ENCODE data around the gene SOX2.

SOX2 gene

DNA sequence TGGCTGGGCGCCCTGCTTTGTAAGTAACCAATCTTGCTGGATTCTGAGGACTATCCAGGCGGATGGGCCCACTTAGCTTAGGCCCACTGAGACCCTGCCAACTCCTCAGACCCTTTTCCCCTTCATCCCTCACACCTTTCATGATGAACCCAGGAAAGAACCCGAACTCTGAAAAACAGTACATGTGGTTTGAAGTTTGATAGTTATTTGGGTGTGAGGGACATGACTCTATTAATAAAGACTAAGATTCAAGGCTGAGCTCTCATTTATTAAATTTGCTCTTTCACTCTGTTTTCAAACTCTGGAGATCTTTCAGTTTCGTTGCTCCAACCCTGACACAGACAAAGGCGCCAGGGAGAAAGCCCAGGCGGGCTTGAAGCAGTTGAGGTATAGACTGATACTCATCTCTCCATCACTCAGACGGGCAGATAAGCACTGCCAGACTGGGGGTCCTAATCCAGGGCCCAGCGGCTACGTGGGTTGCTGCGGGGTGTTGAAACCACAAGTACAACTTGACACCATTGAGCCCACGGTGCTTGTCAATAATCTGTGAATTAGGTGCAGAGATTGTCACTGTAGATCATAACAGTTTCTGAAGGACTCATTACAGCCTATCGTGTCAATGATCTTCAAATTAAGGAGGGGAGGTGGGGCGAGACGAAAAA lies 7.2 kb upstream of the SOX2 start:
- DNase-seq (ENCODE audit: low read depth in 2 of 3, low spot score in 1 of 3): no peak

DNA sequence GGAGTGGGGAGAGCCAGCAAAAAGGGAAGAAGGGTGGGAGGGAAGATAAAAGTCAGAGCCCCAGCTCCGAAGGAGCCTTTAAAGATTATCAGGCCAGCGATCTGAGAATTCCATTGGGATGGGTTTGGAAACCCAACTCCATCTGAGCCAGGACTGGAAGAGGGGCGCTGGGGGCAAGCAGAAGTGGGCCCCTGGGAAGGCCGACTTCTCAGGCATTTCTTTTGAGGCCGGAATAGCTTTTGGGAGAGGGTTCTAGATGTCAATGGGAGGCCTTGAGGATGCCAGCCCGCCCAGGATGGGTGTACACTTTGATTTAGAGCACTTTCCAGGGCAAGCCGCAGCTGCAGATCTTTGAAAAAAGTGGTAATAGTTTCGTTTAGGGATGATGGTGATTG lies 6.6 kb upstream of the SOX2 start:
- no peak for DNase-seq (ENCODE audit: low read depth in 2 of 3, low spot score in 1 of 3)

DNA sequence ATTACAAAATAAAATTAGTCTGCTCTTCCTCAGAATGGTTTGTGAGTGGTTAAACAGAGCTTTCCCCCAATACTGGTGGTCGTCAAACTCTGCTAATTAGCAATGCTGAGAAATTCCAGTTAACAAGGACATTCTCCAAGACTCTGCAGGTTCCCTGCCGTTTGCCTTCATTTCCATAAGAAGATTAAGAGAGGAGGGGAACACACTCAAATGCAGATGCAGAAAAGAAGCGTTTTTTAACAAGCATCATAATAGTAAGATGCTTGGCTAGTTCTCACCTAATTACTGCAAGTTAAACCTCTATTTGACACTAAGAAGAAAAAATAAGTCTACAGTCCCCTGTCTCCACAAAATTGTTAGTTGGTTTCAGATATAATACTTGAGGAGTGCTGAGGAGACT lies 3.7 kb upstream of the SOX2 start:
- DNase-seq (ENCODE audit: low read depth in 2 of 3, low spot score in 1 of 3): no peak

DNA sequence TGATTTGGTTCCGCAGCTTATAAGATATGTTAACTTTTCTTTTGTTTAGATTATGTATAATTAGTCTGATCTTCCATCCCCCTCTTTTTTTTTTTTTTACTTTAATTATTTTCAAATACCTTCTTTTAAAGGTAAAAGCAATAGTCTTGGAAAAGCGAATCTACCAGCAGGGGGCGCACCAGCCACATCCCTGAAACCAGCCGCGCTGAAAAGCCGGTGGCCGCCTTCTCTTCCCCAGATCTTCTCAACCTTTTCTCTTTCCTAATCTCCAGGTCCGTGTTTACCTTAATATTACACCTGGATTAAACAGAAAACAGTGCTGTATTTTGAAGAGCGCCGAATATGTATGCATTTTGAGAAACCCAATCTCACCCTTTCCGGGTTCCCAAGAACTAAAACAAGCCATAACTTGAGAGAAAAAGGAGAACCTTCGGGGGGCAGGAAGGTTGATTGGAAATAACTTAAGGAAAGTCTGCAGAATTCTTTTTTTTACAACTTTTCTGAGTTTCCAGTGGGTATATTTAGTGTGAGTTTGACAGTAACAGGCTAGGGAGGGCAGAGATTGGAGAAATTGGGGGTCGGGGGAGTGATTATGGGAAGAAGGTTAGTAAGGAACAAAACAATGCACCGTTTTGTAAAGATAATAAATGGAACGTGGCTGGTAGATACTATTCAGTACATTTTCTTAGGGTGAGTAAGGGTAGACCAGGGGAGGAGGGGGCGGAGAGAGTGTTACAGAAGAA lies 2.0 kb upstream of the SOX2 start:
- peak; percentile 39 to 65 (median 51) for DNase-seq (ENCODE audit: low read depth in 2 of 3, low spot score in 1 of 3)

DNA sequence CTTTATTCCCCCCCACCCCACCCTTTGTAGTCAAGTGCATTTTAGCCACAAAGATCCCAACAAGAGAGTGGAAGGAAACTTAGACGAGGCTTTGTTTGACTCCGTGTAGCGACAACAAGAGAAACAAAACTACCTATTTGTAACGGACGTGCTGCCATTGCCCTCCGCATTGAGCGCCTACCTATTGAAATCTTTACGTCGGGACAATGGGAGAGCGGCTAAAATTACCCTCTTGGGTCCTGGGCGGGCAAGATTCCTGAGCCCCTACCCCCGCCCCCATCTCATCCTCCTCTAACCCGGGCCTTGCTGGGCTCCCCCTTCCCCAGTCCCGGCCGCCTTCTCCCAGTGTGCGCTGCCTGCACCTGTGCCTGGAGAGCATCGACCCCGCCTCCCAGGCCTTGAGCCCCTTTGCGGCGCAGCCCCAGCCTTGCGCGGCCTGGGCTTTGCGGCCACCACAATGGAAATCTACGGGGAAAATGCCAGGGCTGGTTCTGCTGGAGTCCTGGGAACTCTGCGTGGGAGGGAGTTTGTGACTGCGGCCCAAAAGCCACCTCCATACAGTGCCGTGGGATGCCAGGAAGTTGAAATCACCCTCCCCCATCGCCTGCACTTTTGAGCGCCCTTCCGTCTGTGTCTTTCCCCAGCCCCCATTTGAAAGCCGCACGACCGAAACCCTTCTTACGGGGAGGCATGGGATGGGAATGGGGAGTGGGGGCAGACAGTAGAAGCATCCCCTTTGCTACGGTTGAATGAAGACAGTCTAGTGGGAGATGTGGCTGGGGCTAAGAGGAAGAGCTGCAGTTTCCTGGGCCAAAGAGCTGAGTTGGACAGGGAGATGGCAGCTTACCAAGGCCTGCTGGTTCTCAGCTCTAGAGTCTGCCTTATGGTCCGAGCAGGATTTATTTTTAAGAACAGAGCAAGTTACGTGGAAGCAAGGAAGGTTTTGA lies 1.1 kb upstream of the SOX2 start:
- no peak for DNase-seq (ENCODE audit: low read depth in 2 of 3, low spot score in 1 of 3)

DNA sequence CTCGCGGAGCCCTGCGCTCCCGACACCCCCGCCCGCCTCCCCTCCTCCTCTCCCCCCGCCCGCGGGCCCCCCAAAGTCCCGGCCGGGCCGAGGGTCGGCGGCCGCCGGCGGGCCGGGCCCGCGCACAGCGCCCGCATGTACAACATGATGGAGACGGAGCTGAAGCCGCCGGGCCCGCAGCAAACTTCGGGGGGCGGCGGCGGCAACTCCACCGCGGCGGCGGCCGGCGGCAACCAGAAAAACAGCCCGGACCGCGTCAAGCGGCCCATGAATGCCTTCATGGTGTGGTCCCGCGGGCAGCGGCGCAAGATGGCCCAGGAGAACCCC lies 464 bp downstream of the SOX2 start:
- no peak for DNase-seq (ENCODE audit: low read depth in 2 of 3, low spot score in 1 of 3)

DNA sequence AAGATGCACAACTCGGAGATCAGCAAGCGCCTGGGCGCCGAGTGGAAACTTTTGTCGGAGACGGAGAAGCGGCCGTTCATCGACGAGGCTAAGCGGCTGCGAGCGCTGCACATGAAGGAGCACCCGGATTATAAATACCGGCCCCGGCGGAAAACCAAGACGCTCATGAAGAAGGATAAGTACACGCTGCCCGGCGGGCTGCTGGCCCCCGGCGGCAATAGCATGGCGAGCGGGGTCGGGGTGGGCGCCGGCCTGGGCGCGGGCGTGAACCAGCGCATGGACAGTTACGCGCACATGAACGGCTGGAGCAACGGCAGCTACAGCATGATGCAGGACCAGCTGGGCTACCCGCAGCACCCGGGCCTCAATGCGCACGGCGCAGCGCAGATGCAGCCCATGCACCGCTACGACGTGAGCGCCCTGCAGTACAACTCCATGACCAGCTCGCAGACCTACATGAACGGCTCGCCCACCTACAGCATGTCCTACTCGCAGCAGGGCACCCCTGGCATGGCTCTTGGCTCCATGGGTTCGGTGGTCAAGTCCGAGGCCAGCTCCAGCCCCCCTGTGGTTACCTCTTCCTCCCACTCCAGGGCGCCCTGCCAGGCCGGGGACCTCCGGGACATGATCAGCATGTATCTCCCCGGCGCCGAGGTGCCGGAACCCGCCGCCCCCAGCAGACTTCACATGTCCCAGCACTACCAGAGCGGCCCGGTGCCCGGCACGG lies 991 bp downstream of the SOX2 start:
- no peak for DNase-seq (ENCODE audit: low read depth in 2 of 3, low spot score in 1 of 3)

DNA sequence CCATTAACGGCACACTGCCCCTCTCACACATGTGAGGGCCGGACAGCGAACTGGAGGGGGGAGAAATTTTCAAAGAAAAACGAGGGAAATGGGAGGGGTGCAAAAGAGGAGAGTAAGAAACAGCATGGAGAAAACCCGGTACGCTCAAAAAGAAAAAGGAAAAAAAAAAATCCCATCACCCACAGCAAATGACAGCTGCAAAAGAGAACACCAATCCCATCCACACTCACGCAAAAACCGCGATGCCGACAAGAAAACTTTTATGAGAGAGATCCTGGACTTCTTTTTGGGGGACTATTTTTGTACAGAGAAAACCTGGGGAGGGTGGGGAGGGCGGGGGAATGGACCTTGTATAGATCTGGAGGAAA lies 1.5 kb downstream of the SOX2 start:
- DNase-seq (ENCODE audit: low read depth in 2 of 3, low spot score in 1 of 3): no peak

DNA sequence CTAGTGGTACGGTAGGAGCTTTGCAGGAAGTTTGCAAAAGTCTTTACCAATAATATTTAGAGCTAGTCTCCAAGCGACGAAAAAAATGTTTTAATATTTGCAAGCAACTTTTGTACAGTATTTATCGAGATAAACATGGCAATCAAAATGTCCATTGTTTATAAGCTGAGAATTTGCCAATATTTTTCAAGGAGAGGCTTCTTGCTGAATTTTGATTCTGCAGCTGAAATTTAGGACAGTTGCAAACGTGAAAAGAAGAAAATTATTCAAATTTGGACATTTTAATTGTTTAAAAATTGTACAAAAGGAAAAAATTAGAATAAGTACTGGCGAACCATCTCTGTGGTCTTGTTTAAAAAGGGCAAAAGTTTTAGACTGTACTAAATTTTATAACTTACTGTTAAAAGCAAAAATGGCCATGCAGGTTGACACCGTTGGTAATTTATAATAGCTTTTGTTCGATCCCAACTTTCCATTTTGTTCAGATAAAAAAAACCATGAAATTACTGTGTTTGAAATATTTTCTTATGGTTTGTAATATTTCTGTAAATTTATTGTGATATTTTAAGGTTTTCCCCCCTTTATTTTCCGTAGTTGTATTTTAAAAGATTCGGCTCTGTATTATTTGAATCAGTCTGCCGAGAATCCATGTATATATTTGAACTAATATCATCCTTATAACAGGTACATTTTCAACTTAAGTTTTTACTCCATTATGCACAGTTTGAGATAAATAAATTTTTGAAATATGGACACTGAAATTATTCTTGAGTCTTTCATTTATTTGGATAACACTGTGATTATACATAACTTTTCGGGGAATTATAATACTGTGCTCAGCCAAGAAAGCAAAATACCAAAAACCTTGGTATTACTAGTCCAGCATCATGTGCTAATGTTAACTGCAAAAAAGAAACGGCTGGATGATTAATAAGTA lies 2.2 kb downstream of the SOX2 start:
- no peak for DNase-seq (ENCODE audit: low read depth in 2 of 3, low spot score in 1 of 3)

DNA sequence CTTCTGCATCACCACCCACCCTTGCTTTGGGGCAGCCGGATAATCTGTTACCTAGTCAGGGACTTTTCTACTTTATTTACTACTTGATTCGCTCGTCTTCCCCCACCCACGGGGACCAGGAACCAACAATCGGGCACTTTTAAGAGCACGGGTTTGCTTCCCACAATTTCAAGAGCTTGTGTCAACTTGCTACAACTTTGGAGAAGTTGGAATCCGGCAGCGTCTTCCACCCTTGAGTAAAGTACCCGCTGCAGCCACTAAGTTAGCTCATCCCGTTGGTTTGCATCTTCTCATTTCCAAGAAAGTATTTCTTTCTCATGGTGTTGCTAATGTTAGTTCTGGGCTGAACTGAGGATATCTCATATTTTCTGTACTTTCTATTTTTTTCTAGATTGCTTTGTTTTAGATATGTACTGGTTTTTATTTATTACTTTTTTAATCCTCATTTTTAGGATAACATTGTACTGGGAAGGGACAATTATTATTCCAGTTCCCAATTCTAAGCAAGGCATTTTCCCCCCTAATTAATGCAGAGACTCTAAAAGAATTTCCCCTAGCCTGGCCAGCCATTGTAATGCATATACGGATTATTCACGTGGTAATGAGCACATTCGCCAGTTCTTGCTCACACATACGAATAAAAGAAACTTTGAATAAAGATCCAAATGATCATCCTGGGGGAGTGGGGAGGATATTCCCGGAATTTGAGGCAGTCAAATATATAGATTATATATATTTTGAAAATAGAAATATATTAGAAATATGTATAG lies 4.0 kb downstream of the SOX2 start:
- DNase-seq (ENCODE audit: low read depth in 2 of 3, low spot score in 1 of 3): no peak

DNA sequence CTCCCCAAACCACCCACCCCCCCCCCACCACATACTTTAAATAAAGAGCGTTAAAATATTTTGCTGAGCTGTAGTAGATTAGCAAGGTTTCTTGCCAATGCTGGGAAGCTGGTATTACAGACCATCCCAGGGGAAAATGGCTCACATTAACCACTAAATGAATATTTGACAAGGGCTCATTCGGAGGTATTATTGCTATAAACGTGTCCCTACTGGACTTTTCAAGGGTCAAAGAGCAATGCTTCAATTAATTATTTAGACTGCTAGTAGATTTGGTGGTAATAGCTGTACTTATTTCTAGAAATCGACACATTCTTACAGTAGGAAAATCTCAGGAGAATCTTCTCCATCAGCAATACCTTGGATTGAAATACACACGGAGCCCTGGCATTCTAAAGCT lies 5.2 kb downstream of the SOX2 start:
- DNase-seq (ENCODE audit: low read depth in 2 of 3, low spot score in 1 of 3): no peak

DNA sequence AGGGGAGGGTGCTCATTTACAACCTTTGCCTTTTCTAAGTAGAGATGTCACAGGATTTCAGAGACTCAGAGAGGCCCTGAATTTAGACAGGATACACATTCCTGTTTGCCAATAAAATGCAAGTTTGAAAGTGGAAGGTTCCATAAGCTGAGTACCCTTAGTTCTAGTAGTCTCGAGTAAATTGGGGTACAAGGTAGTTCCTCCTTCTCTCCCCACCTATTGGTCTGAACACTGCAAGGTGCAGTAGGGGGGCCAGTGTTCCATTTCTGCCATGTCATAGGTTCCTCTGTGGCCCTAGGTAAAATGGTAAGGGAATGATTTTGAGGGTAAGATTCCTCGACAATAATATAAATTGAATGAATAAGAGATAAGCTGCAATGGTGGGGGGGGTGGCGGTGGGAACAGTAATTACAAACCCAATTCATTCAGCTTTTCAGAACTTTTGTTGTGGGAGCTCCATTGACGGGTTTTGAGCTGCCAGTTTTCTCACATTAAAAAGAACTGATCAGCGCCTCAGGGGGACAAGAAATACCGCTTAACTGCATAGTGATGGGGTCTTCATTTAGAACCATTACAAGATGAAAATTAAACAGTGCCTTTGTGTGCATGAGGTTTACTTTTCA lies 5.9 kb downstream of the SOX2 start:
- DNase-seq (ENCODE audit: low read depth in 2 of 3, low spot score in 1 of 3): no peak

DNA sequence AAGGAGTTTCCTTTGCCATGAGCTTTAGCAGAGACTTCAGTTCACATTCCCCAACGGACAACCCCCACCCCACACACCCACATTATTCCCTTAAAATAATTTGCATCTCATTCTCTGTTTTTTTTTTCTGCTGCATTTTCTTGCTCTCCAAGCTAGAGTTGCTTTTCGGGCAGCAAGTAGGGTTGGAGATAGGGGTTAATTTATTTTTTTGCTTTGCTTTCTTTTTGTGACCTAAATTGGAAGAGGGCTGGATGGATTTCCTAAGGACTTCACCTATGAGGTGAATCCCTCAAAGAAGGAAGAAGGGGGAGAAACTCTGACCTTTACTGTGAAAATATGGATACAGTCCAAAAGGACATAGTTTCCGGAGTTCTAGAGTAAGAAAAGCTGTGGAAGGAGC lies 6.6 kb downstream of the SOX2 start:
- no peak for DNase-seq (ENCODE audit: low read depth in 2 of 3, low spot score in 1 of 3)

DNA sequence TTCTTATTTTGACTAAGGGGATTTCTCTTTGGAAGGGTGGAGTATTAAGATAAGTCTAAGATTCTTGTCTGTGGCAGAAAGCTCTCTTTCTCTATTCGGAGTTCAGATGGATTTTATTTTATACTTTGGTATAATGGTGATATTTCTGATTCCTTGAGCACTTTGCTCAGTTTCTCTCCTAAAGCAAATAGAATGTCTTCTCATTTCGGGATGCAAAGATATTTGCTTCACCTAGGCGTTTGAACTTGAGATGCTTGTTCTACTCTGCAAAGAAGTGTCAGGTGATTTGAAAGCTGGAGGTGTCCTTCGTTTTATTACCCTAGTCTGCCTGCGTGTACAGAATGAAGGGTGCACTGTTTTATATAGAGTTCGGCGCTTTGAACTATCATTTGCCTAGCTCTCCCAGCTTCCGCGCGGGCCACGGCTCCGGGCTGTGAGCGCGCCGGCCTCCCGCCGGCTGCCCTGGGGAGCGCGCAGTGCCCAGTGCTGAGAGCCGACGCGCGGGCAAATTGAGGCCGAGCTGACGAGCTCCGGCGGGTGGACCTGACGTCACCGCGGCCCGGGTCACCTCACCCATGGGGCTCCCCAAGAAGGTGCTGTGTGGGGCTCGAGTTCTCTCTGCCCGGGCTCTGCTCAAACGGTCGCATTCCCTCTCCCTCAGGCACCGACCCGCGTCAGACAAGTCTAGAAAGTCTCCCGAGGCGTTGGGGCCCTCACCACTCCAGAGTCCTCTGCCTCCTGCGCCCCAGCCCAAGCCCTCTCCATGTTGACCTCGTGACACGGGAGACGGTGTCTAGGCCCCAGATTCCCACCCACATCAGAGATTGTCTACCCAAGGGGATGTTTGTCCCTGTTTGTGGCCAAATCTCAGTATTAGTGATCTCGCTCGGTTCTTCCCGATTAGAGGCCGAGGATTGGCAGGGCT lies 7.5 kb downstream of the SOX2 start:
- DNase-seq (ENCODE audit: low read depth in 2 of 3, low spot score in 1 of 3): no peak

DNA sequence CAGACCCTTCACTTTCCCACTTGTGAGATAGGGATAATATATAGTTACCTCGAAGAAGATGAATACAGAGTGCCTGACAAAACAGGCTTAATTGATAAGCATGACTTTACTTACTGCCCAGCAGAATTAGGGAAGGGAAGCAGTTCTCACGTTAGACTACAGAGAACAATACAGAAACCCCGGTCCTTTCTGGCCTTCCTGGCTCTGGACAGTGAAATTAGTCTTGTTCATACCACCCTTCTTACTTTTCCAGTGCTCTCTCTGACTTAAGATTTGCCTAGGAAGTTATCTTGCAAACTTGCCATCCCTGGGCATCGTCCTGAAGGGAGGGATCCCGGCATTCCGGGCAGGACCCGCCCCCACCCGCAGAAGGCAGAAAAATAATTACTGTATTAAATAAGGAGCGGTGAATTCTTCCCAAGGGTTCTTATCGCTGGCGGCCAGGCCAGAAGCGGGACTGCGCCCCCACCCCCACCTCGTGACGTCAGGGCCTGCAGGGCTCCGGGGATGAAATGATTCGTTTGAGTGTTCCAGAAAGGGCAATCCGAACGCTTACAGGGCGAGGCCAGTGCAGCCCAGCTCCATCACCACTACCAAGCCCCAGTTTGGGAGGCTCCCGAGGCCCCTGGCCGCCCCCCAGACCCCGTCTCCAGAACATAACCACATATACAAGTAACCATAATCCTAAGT lies 8.4 kb downstream of the SOX2 start:
- DNase-seq (ENCODE audit: low read depth in 2 of 3, low spot score in 1 of 3): no peak

DNA sequence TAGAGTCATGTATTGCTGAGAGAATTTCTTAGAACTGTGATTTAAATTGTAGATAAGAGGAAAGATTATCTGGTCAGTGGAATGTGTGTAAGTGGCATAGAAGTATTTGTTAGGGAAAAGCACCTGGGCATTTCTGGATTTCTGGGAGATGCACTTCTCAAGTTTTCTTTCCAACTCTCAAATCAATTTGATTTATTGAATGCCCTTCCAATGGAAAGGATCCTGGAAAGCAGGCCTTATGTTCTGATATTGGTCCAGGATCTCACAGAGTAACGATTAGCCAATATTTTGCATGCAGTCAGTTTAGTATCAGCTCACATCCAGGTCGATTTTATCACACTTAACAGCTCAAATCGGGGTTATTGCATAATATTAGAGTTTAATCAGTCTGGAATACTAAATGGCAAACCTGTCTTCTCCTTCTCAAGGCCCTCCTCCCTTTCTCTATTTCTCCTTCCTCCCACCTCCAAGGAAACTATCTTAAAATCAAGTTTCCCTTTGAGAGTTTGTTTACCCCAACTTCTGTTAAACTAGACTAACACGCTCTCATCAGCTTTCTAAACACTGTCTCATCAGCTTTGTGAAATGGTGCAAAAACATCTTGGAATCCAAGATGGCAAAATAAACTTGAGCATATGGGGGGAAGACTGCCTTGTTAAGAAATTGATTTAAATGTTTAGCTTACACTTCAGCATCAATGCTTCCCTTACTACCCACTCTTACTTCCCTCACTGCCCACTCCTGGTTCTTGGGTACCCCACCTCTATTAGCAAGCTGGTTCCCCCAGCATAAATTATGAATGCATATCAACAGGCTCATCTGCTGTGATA lies 9.5 kb downstream of the SOX2 start:
- DNase-seq (ENCODE audit: low read depth in 2 of 3, low spot score in 1 of 3): no peak

DNA sequence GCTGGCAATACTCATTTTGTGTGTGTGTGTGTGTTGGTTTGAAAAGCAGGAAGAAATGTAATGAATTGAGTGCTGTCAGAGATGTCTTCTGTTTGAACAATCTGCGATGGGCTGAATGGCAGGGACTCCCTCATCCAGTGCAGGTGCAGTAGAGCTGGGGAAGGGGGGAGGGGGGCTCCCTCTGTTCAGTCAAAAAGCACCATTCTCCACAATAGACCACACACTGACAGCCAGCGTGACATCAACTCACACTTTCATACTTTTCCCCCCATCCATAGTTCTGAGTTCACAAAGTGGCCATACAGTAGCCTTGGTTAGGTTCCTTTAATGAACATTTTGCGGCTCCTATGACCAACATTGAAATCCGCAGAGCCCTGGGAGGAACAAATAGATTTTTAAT lies 10.4 kb downstream of the SOX2 start:
- no peak for DNase-seq (ENCODE audit: low read depth in 2 of 3, low spot score in 1 of 3)

Measured in stimulated activated CD4-positive, alpha-beta T cell treated with anti-CD3 and anti-CD28 coated beads, Interleukin-12 subunit alpha, Interleukin-12 subunit beta, amount 100 ng/mL, for 48 hours (primary cell).